B cell (primary cell): ENCODE data around the gene LBX2.
A peak's percentile ranks its signal among the peaks of the same experiment; 100 is the strongest.

Experiments
- EZH2 ChIP-seq: IDR thresholded peaks from 2 replicates; pipeline ENCODE4 v1.6.1; 2012; ENCODE audit warnings: borderline replicate concordance, low read depth, mild to moderate bottlenecking, moderate library complexity, low read length; ENCODE audit not compliant: insufficient read depth, poor library complexity, severe bottlenecking
- TF ChIP-seq, protein P1 (sequence below): fragments of 200-600 bp; IDR thresholded peaks from one replicate; pipeline ENCODE4 v1.8.0; 2022; ENCODE audit warnings: antibody characterized with exemption, mild to moderate bottlenecking

DNA sequence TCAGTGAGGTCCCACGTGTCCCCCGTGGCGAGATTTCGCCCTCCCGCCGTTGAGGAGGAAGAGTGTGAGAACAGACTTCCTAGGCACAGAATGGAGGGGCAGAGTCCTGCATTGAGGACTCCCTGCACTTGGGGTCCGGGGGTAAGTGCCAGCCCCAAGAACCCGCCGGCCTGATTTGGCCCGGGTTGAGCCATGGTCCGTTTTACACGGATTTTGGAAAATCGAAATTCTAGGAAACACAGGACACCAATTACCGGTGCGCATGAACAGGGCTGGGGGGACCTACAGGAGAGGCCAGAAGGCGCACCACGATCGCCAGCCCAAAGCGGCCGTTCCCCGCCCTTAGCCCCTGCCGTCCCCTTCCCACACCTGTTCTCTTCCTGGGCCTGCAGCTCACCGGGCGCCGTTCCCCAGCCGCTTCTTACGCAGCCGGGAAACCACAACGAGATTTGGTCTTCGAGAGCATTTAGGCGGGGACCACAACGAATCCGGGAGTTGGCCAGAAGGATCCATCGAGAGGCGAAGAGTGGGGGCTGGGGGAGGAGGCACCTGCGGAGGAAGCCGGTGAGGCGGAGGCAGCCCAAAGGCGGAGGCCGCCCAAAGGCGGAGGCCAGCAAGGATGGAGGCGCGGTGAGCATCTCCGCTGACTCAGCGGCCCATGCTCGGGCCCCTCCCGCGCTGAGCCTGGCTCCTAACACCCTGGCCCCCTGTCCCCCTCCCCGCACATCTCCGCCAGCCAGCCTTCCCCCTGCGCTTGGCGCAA is 14.4 kb upstream of the LBX2 start:
- TF ChIP-seq, protein P1, sequence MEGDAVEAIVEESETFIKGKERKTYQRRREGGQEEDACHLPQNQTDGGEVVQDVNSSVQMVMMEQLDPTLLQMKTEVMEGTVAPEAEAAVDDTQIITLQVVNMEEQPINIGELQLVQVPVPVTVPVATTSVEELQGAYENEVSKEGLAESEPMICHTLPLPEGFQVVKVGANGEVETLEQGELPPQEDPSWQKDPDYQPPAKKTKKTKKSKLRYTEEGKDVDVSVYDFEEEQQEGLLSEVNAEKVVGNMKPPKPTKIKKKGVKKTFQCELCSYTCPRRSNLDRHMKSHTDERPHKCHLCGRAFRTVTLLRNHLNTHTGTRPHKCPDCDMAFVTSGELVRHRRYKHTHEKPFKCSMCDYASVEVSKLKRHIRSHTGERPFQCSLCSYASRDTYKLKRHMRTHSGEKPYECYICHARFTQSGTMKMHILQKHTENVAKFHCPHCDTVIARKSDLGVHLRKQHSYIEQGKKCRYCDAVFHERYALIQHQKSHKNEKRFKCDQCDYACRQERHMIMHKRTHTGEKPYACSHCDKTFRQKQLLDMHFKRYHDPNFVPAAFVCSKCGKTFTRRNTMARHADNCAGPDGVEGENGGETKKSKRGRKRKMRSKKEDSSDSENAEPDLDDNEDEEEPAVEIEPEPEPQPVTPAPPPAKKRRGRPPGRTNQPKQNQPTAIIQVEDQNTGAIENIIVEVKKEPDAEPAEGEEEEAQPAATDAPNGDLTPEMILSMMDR = no peak
- TF ChIP-seq EZH2 = peak; percentile 71
